H9 (cell line): ENCODE measurements around the gene GPR37L1. TPM values are rescaled to one million over a fixed set of nuclear protein-coding genes. Genes with fewer than 3 reads are reported as not detected.

Source experiments
- DNase-seq: peaks from one replicate; pipeline ENCODE4 v3.0.0-alpha.2; 2017
- H2AFZ ChIP-seq: one replicate; pipeline ENCODE4 v1.6.1; 2013; ENCODE audit warnings: mild to moderate bottlenecking, low read length, control low read depth, moderate library complexity
- H2AK5ac ChIP-seq: 2 replicates; pipeline ENCODE4 v1.6.1; 2013; ENCODE audit warnings: low read length, control low read depth, mixed read lengths; ENCODE audit not compliant: insufficient read length
- H2BK120ac ChIP-seq: one replicate; pipeline ENCODE4 v1.6.1; 2013; ENCODE audit warnings: low read depth, mild to moderate bottlenecking, low read length, control low read depth, inconsistent platforms; ENCODE audit not compliant: poor library complexity, severe bottlenecking
- H2BK12ac ChIP-seq: 2 replicates; pipeline ENCODE4 v1.6.1; 2013; ENCODE audit warnings: low read length, control low read depth, mixed read lengths, low read depth; ENCODE audit not compliant: insufficient read length
- H2BK15ac ChIP-seq: 2 replicates; pipeline ENCODE4 v1.6.1; 2013; ENCODE audit warnings: low read depth, low read length, control low read depth
- H2BK20ac ChIP-seq: one replicate; pipeline ENCODE4 v1.6.1; 2013; ENCODE audit warnings: low read depth, mild to moderate bottlenecking, low read length, control low read depth, inconsistent platforms; ENCODE audit not compliant: poor library complexity, severe bottlenecking
- H2BK5ac ChIP-seq: 2 replicates; pipeline ENCODE4 v1.6.1; 2013; ENCODE audit warnings: low read length, control low read depth, mixed read lengths; ENCODE audit not compliant: insufficient read length
- H3K14ac ChIP-seq: 2 replicates; pipeline ENCODE4 v1.6.1; 2013; ENCODE audit warnings: low read length, control low read depth; ENCODE audit not compliant: insufficient read depth
- H3K18ac ChIP-seq: 2 replicates; pipeline ENCODE4 v1.6.1; 2013; ENCODE audit warnings: low read depth, mild to moderate bottlenecking, mixed read lengths, low read length, control low read depth; ENCODE audit not compliant: insufficient read length
- H3K23ac ChIP-seq: 2 replicates; pipeline ENCODE4 v1.6.1; 2013; ENCODE audit warnings: low read length, control low read depth, mixed read lengths, low read depth; ENCODE audit not compliant: insufficient read length
- H3K23me2 ChIP-seq: 2 replicates; pipeline ENCODE4 v1.6.1; 2013; ENCODE audit warnings: low read depth, mild to moderate bottlenecking, mixed read lengths, low read length, control low read depth; ENCODE audit not compliant: insufficient read length, poor library complexity, severe bottlenecking
- H3K27ac ChIP-seq: 2 replicates; pipeline ENCODE4 v1.5.1; 2013; ENCODE audit warnings: low read length, control low read depth, mixed read lengths, low read depth; ENCODE audit not compliant: insufficient read length
- H3K27me3 ChIP-seq: 2 replicates; pipeline ENCODE4 v1.6.1; 2013; ENCODE audit warnings: low read length, control low read depth, inconsistent platforms; ENCODE audit not compliant: insufficient read depth
- H3K4ac ChIP-seq: 2 replicates; pipeline ENCODE4 v1.6.1; 2013; ENCODE audit warnings: low read depth, mild to moderate bottlenecking, control low read depth, inconsistent platforms, low read length, moderate library complexity
- H3K4me1 ChIP-seq: 2 replicates; pipeline ENCODE4 v1.6.1; 2013; ENCODE audit warnings: low read length, control low read depth, inconsistent platforms; ENCODE audit not compliant: insufficient read depth
- H3K4me2 ChIP-seq: 2 replicates; pipeline ENCODE4 v1.6.1; 2013; ENCODE audit warnings: low read length, control low read depth, mixed read lengths; ENCODE audit not compliant: insufficient read length, insufficient read depth
- H3K56ac ChIP-seq: 2 replicates; pipeline ENCODE4 v1.6.1; 2013; ENCODE audit warnings: low read depth, mild to moderate bottlenecking, mixed read lengths, low read length, control low read depth; ENCODE audit not compliant: insufficient read length
- H3K79me1 ChIP-seq: 2 replicates; pipeline ENCODE4 v1.6.1; 2013; ENCODE audit warnings: low read depth, mild to moderate bottlenecking, moderate library complexity, low read length, control low read depth, inconsistent platforms; ENCODE audit not compliant: insufficient read depth, poor library complexity, severe bottlenecking
- H3K79me2 ChIP-seq: 2 replicates; pipeline ENCODE4 v1.6.1; 2013; ENCODE audit warnings: low read length, control low read depth, inconsistent platforms; ENCODE audit not compliant: insufficient read depth
- H3K9ac ChIP-seq: 2 replicates; pipeline ENCODE4 v1.6.1; 2013; ENCODE audit warnings: low read length, control low read depth, mixed read lengths; ENCODE audit not compliant: insufficient read length; ENCODE audit errors: extremely low read depth
- H3K9me3 ChIP-seq: one replicate; pipeline ENCODE4 v1.6.1; 2013; ENCODE audit warnings: low read depth, low read length, inconsistent platforms; ENCODE audit not compliant: control insufficient read depth
- H3T11ph ChIP-seq: one replicate; pipeline ENCODE4 v1.6.1; 2013; ENCODE audit warnings: mild to moderate bottlenecking, low read length, control low read depth, inconsistent platforms
- H4K20me1 ChIP-seq: one replicate; pipeline ENCODE4 v1.6.1; 2013; ENCODE audit not compliant: control insufficient read depth, insufficient read length, insufficient read depth
- H4K5ac ChIP-seq: 2 replicates; pipeline ENCODE4 v1.6.1; 2013; ENCODE audit warnings: low read depth, mild to moderate bottlenecking, mixed read lengths, low read length, control low read depth; ENCODE audit not compliant: insufficient read length
- H4K8ac ChIP-seq: replicated peaks from 2 replicates; pipeline ENCODE4 v1.6.1; 2013; ENCODE audit warnings: low read length, control low read depth, mixed read lengths, low read depth; ENCODE audit not compliant: insufficient read length
- H4K91ac ChIP-seq: 2 replicates; pipeline ENCODE4 v1.6.1; 2013; ENCODE audit warnings: low read depth, mild to moderate bottlenecking, moderate library complexity, mixed read lengths, low read length, control low read depth; ENCODE audit not compliant: insufficient read length
- H3K27ac Mint-ChIP-seq, 3 experiments: 2 replicates in 2 of 3; 3 replicates in 1 of 3; pipeline ENCODE4 v1.8.0; 2020 to 2021; ENCODE audit warnings: mixed read lengths in 3 of 3, mild to moderate bottlenecking in 1 of 3, moderate library complexity in 1 of 3
- H3K27me3 Mint-ChIP-seq: 2 replicates; pipeline ENCODE4 v1.8.0; 2021; ENCODE audit warnings: low read depth, mild to moderate bottlenecking, moderate library complexity, mixed read lengths
- H3K36me3 Mint-ChIP-seq, 3 experiments: 2 replicates in 2 of 3; 3 replicates in 1 of 3; pipeline ENCODE4 v1.8.0; 2020 to 2021; ENCODE audit warnings: low read depth in 3 of 3, mixed read lengths in 3 of 3; ENCODE audit not compliant: insufficient read depth in 1 of 3
- H3K4me1 Mint-ChIP-seq, 2 experiments: 2 replicates each; pipeline ENCODE4 v1.8.0; 2020; ENCODE audit warnings: mixed read lengths in 2 of 2
- H3K4me3 Mint-ChIP-seq, 2 experiments: 2 replicates in 1 of 2; 3 replicates in 1 of 2; pipeline ENCODE4 v1.8.0; 2020 to 2021; ENCODE audit warnings: mild to moderate bottlenecking in 2 of 2, mixed read lengths in 2 of 2, moderate library complexity in 1 of 2
- H3K9me3 Mint-ChIP-seq, 2 experiments: 2 replicates in 1 of 2; 3 replicates in 1 of 2; pipeline ENCODE4 v1.8.0; 2020; ENCODE audit warnings: mild to moderate bottlenecking in 2 of 2, mixed read lengths in 2 of 2, moderate library complexity in 1 of 2
- CTCF ChIP-seq: fragments of 200-600 bp; sonication (generic); conservative IDR thresholded peaks from 3 replicates; pipeline ENCODE4 v1.8.0; 2021; ENCODE audit warnings: antibody characterized with exemption, mild to moderate bottlenecking
- WGBS: extraction: QIAGEN DNeasy Blood & Tissue Kit; methylation state at CpG from one replicate; pipeline ENCODE4 v1.1.7; 2013; ENCODE audit warnings: missing lambda C conversion rate, low lambda C conversion rate, mixed read lengths; ENCODE audit not compliant: insufficient read length; ENCODE audit errors: extremely low coverage; 5-methylcytosine and 5-hydroxymethylcytosine counted together
- total RNA-seq: library from RNA; stranded (reverse); gene quantifications from 2 replicates; pipeline ENCODE4 v1.2.1, GENCODE V29; 2021

GPR37L1 gene
- total RNA-seq, 1 experiment from 2014 or later: 0.11 TPM

- no peaks in the 10 kb centered on the region for H3K23me2 ChIP-seq
- no peak overlapping the region for H2BK5ac ChIP-seq
- H3K18ac ChIP-seq: no peak overlapping the region
- no peak overlapping the region for H2AFZ ChIP-seq
- H2AK5ac ChIP-seq: no peak overlapping the region
- no peak overlapping the region for H3K4ac ChIP-seq
- H2BK120ac ChIP-seq: no peak overlapping the region
- H3K79me2 ChIP-seq: no peaks in the 10 kb centered on the region
- H3K79me1 ChIP-seq: no peaks in the 10 kb centered on the region
- H3K9me3 ChIP-seq: no peaks in the 10 kb centered on the region
- no peak overlapping the region for H3K4me2 ChIP-seq
- Mint-ChIP-seq H3K4me1 (peaks cover 16 to 21% of the 10 kb centered on the region in 2 experiments), H3K27me3 (no peaks in the 10 kb centered on the region), H3K27ac (no peak overlapping the region), H3K4me3 (no peak overlapping the region), H3K9me3 (no peaks in the 10 kb centered on the region), H3K36me3 (peaks cover 13 to 38% (median 33%) of the 10 kb centered on the region in 3 experiments; a peak in 6 of 7 replicates)
- no peak for DNase-seq
- no peak overlapping the region for H3K23ac ChIP-seq
- no CpG with 5 or more reads among the region's 5 CpGs for WGBS
- no peak overlapping the region for H2BK20ac ChIP-seq
- no peaks in the 10 kb centered on the region for H3K27me3 ChIP-seq
- H3K56ac ChIP-seq: no peak overlapping the region
- no peak overlapping the region for H3K14ac ChIP-seq
- H3K27ac ChIP-seq: no peak overlapping the region
- H2BK15ac ChIP-seq: no peak overlapping the region
- no peak for TF ChIP-seq CTCF
- H3K9ac ChIP-seq: no peak overlapping the region
- H4K5ac ChIP-seq: no peak overlapping the region
- H3T11ph ChIP-seq: no peak overlapping the region
- H4K8ac ChIP-seq: no peak overlapping the region
- no peaks in the 10 kb centered on the region for H4K20me1 ChIP-seq
- H4K91ac ChIP-seq: no peak overlapping the region
- no peaks in the 10 kb centered on the region for H3K4me1 ChIP-seq
- H2BK12ac ChIP-seq: no peak overlapping the region
These were observed 11.3 kb downstream of the GPR37L1 start for GRCh38 chr1:202133989-202134388.
